ENCODE data around the gene SCRN2. TPM values are rescaled to one million over a fixed set of nuclear protein-coding genes. Genes with fewer than 3 reads are reported as not detected.

SCRN2 gene
- total RNA-seq, 4 donors from 2014 or later, result 11.0 to 22.3 (median 16.8) TPM

GRCh38 chr17:47820033-47820789 is 20.9 kb downstream of the SCRN2 start:
- ATAC-seq (peak; percentile 65 to 76), DNase-seq (peak; percentile 61 to 77)
- in situ Hi-C loops (cut with MboI; ENCODE audit: low sequenced_read_pairs in 4 of 4) (no loop called here), intact Hi-C loops (cut with DNase I; ENCODE audit: low total_unique reads) (no loop called here)
- TF ChIP-seq CTCF (IDR thresholded peaks at IDR 0.05 in 4 of 5, conservative IDR thresholded peaks at IDR 0.05 in 1 of 5) (no peak), POLR2A (IDR thresholded peaks at IDR 0.05) (peak in 1 of 2 donors; percentile 51)
- H3K9me3 ChIP-seq, result no peaks in the 10 kb centered on the region
- peaks cover 0 to 38% of the 10 kb centered on the region in 2 donors for H3K36me3 ChIP-seq
- H3K27ac ChIP-seq, result peak overlapping the region; percentile 69 to 81 (median 77)
- no peaks in the 10 kb centered on the region for H3K27me3 ChIP-seq
- H3K4me3 ChIP-seq, result peak overlapping the region in 2 of 4 donors; percentile 54 to 58
- H3K4me1 ChIP-seq, result peaks cover 21 to 28% of the 10 kb centered on the region in 2 donors

GRCh38 chr17:47819475-47819874 is 21.6 kb downstream of the SCRN2 start:
- TF ChIP-seq POLR2A (IDR thresholded peaks at IDR 0.05) (no peak), CTCF (IDR thresholded peaks at IDR 0.05 in 4 of 5, conservative IDR thresholded peaks at IDR 0.05 in 1 of 5) (no peak)
- intact Hi-C loops (cut with DNase I; ENCODE audit: low total_unique reads), result no loop called here
- Histone ChIP-seq H3K27me3 (no peaks in the 10 kb centered on the region), H3K27ac (peak overlapping the region in 3 of 4 donors; percentile 76 to 81 (median 78)), H3K4me1 (peaks cover 21 to 28% of the 10 kb centered on the region in 2 donors), H3K36me3 (peaks cover 0 to 42% of the 10 kb centered on the region in 2 donors), H3K9me3 (no peaks in the 10 kb centered on the region), H3K4me3 (no peak overlapping the region)
- DNase-seq (no peak), ATAC-seq (no peak)
- in situ Hi-C loops (cut with MboI; ENCODE audit: low sequenced_read_pairs in 4 of 4), result no loop called here

GRCh38 chr17:47818002-47818695 is 22.9 kb downstream of the SCRN2 start:
- H3K4me3 ChIP-seq, result no peak overlapping the region
- ATAC-seq (no peak), DNase-seq (no peak)
- TF ChIP-seq POLR2A (IDR thresholded peaks at IDR 0.05) (no peak), CTCF (IDR thresholded peaks at IDR 0.05 in 4 of 5, conservative IDR thresholded peaks at IDR 0.05 in 1 of 5) (no peak)
- H3K36me3 ChIP-seq, result peaks cover 0 to 40% of the 10 kb centered on the region in 2 donors
- H3K27me3 ChIP-seq, result no peaks in the 10 kb centered on the region
- in situ Hi-C loops (cut with MboI; ENCODE audit: low sequenced_read_pairs in 4 of 4) (no loop called here), intact Hi-C loops (cut with DNase I; ENCODE audit: low total_unique reads) (no loop called here)
- no peaks in the 10 kb centered on the region for H3K9me3 ChIP-seq
- H3K27ac ChIP-seq, result peak overlapping the region in 2 of 4 donors; percentile 18 to 76
- H3K4me1 ChIP-seq, result peaks cover 21 to 28% of the 10 kb centered on the region in 2 donors

- ATAC-seq (no peak), DNase-seq (no peak)
- H3K4me3 ChIP-seq, result no peak overlapping the region
- no peaks in the 10 kb centered on the region for H3K27me3 ChIP-seq
- peaks cover 17 to 20% of the 10 kb centered on the region in 2 donors for H3K4me1 ChIP-seq
- in situ Hi-C loops (cut with MboI; ENCODE audit: low sequenced_read_pairs in 4 of 4) (no loop called here), intact Hi-C loops (cut with DNase I; ENCODE audit: low total_unique reads) (no loop called here)
- H3K9me3 ChIP-seq, result no peaks in the 10 kb centered on the region
- no peak overlapping the region for H3K27ac ChIP-seq
- peaks cover 0 to 38% of the 10 kb centered on the region in 2 donors for H3K36me3 ChIP-seq
- no peak for TF ChIP-seq POLR2A (IDR thresholded peaks at IDR 0.05)
- no peak for TF ChIP-seq CTCF (IDR thresholded peaks at IDR 0.05 in 4 of 5, conservative IDR thresholded peaks at IDR 0.05 in 1 of 5)
Observed at GRCh38 chr17:47816947-47817346, 24.1 kb downstream of the SCRN2 start.
